ENCODE results near the gene C10orf71. TPM values are rescaled to one million over a fixed set of nuclear protein-coding genes. Genes with fewer than 3 reads are reported as not detected.

Gene C10orf71
- total and polyA plus RNA-seq, 3 donors from 2014 or later = 0.08 to 0.79 (median 0.12) TPM

GRCh38 chr10:49265885-49266284, 33.1 kb upstream of the C10orf71 start:
- intact Hi-C loops (cut with DNase I; ENCODE audit: low total_unique reads) = no loop called here
- Histone ChIP-seq H3K9me3 (no peaks in the 10 kb centered on the region), H3K4me3 (no peak overlapping the region), H3K27me3 (no peaks in the 10 kb centered on the region), H3K4me1 (no peaks in the 10 kb centered on the region), H3K36me3 (ENCODE audit: low read depth, missing control alignments) (no peaks in the 10 kb centered on the region), H3K27ac (no peak overlapping the region)
- TF ChIP-seq CTCF (IDR thresholded peaks at IDR 0.05) = no peak
- no peak for TF ChIP-seq POLR2A (IDR thresholded peaks at IDR 0.05)
- 89 to 95% methylated on average over 1 of the region's 1 CpG for WGBS, 2 donors
- DNase-seq = no peak

- intact Hi-C loops (cut with DNase I; ENCODE audit: low total_unique reads) = no loop called here
- Histone ChIP-seq H3K4me3 (no peak overlapping the region), H3K27me3 (no peaks in the 10 kb centered on the region), H3K9me3 (no peaks in the 10 kb centered on the region), H3K4me1 (no peaks in the 10 kb centered on the region), H3K27ac (no peak overlapping the region), H3K36me3 (ENCODE audit: low read depth, missing control alignments) (no peaks in the 10 kb centered on the region)
- 66 to 70% methylated on average over 2 of the region's 2 CpGs for WGBS, 2 donors
- no peak for TF ChIP-seq POLR2A (IDR thresholded peaks at IDR 0.05)
- no peak for TF ChIP-seq CTCF (IDR thresholded peaks at IDR 0.05)
- no peak for DNase-seq
Observed at GRCh38 chr10:49268185-49268584, 30.8 kb upstream of the C10orf71 start.

GRCh38 chr10:49269523-49269922, 29.4 kb upstream of the C10orf71 start:
- Histone ChIP-seq H3K27me3 (no peaks in the 10 kb centered on the region), H3K4me3 (no peak overlapping the region), H3K27ac (no peak overlapping the region), H3K9me3 (no peaks in the 10 kb centered on the region), H3K4me1 (no peaks in the 10 kb centered on the region), H3K36me3 (ENCODE audit: low read depth, missing control alignments) (no peaks in the 10 kb centered on the region)
- no peak for TF ChIP-seq CTCF (IDR thresholded peaks at IDR 0.05)
- 93 to 95% methylated on average over 1 of the region's 1 CpG for WGBS, 2 donors
- no peak for DNase-seq
- intact Hi-C loops (cut with DNase I; ENCODE audit: low total_unique reads) = no loop called here

- no peaks in the 10 kb centered on the region for H3K36me3 ChIP-seq (ENCODE audit: low read depth, missing control alignments)
- H3K27me3 ChIP-seq = no peaks in the 10 kb centered on the region
- no peaks in the 10 kb centered on the region for H3K9me3 ChIP-seq
- 38 to 67% methylated on average over 2 of the region's 2 CpGs for WGBS, 2 donors
- H3K4me1 ChIP-seq = no peaks in the 10 kb centered on the region
- TF ChIP-seq POLR2A (IDR thresholded peaks at IDR 0.05) (no peak), CTCF (IDR thresholded peaks at IDR 0.05) (no peak)
- no peak overlapping the region for H3K4me3 ChIP-seq
- intact Hi-C loops (cut with DNase I; ENCODE audit: low total_unique reads) = no loop called here
- no peak for DNase-seq
- H3K27ac ChIP-seq = no peak overlapping the region
Observed at GRCh38 chr10:49270565-49270964, 28.4 kb upstream of the C10orf71 start.

- Histone ChIP-seq H3K9me3 (no peaks in the 10 kb centered on the region), H3K27me3 (no peaks in the 10 kb centered on the region), H3K4me3 (no peak overlapping the region), H3K4me1 (no peaks in the 10 kb centered on the region), H3K27ac (no peak overlapping the region), H3K36me3 (ENCODE audit: low read depth, missing control alignments) (no peaks in the 10 kb centered on the region)
- 85 to 95% methylated on average over 8 to 11 of the region's 11 CpGs for WGBS, 2 donors
- TF ChIP-seq POLR2A (IDR thresholded peaks at IDR 0.05) (no peak), CTCF (IDR thresholded peaks at IDR 0.05) (no peak)
- intact Hi-C loops (cut with DNase I; ENCODE audit: low total_unique reads) = no loop called here
- DNase-seq = no peak
Observed at GRCh38 chr10:49271346-49271745, 27.6 kb upstream of the C10orf71 start.

Data from testis (tissue), 3 donors.